Measurements from ENCODE around the gene JPH2. TPM values are rescaled to one million over a fixed set of nuclear protein-coding genes. Genes with fewer than 3 reads are reported as not detected.
"Not testable (repeated sequence)": the region's sequence is repeated elsewhere in the genome, so short reads cannot be mapped to it uniquely, and the experiment has no call there.

The JPH2 gene
- polyA plus RNA-seq, 2 donors, result 4.2 to 4.9 TPM

GRCh38 chr20:44135417-44136204 lies 51.4 kb downstream of the JPH2 start:
- H3K36me3 ChIP-seq (ENCODE audit: control insufficient read depth in 2 of 2, insufficient read depth in 2 of 2, low read length in 1 of 2), result no peaks in the 10 kb centered on the region
- WGBS, 2 donors, result 62 to 74% methylated on average over 8 of the region's 8 CpGs
- peak overlapping the region; percentile 24 to 48 for H3K27ac ChIP-seq (ENCODE audit: low read depth in 2 of 2, low read length in 1 of 2)
- H3K4me1 ChIP-seq (ENCODE audit: control insufficient read depth in 2 of 2, insufficient read depth in 2 of 2, low read length in 1 of 2), result peaks cover 0 to 2% of the 10 kb centered on the region in 2 donors
- H3K9me3 ChIP-seq (ENCODE audit: control insufficient read depth in 2 of 2, insufficient read depth in 1 of 2, low read depth in 1 of 2, low read length in 1 of 2), result no peaks in the 10 kb centered on the region
- H3K4me3 ChIP-seq (ENCODE audit: low read depth in 1 of 2, low read length in 2 of 2), result no peak overlapping the region
- no peaks in the 10 kb centered on the region for H3K27me3 ChIP-seq (ENCODE audit: control insufficient read depth in 1 of 2, insufficient read depth in 2 of 2, low read length in 2 of 2)

DNA sequence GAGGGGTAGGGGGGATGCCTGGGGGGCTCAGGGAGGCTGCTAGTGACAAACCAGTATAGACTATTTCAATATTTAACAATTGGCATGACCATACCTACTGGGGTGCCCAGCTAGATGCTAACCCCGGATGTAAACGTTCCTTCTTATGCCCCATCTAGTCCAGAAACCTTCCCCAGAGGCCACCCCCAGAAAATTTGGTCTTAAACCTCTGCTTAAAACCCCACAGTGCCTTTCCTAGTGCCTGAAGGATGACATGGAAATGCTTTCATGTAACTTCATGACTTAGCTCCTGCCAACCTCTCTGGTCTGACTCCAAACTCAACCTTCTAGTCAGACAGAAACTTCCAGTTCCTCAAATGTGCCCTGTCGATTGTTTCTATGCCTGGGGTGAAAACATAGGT lies 52.0 kb downstream of the JPH2 start:
- Histone ChIP-seq H3K4me3 (ENCODE audit: low read depth in 1 of 2, low read length in 2 of 2) (no peak overlapping the region), H3K36me3 (ENCODE audit: control insufficient read depth in 2 of 2, insufficient read depth in 2 of 2, low read length in 1 of 2) (no peaks in the 10 kb centered on the region), H3K27ac (ENCODE audit: low read depth in 2 of 2, low read length in 1 of 2) (peak overlapping the region; percentile 22 to 24), H3K9me3 (ENCODE audit: control insufficient read depth in 2 of 2, insufficient read depth in 1 of 2, low read depth in 1 of 2, low read length in 1 of 2) (no peaks in the 10 kb centered on the region), H3K4me1 (ENCODE audit: control insufficient read depth in 2 of 2, insufficient read depth in 2 of 2, low read length in 1 of 2) (no peaks in the 10 kb centered on the region), H3K27me3 (ENCODE audit: control insufficient read depth in 1 of 2, insufficient read depth in 2 of 2, low read length in 2 of 2) (no peaks in the 10 kb centered on the region)
- WGBS, 2 donors, result 37 to 70% methylated on average over 3 of the region's 3 CpGs

- Histone ChIP-seq H3K27me3 (ENCODE audit: control insufficient read depth in 1 of 2, insufficient read depth in 2 of 2, low read length in 2 of 2) (no peaks in the 10 kb centered on the region), H3K4me1 (ENCODE audit: control insufficient read depth in 2 of 2, insufficient read depth in 2 of 2, low read length in 1 of 2) (no peaks in the 10 kb centered on the region), H3K27ac (ENCODE audit: low read depth in 2 of 2, low read length in 1 of 2) (peak overlapping the region in 1 of 2 donors; percentile 33), H3K36me3 (ENCODE audit: control insufficient read depth in 2 of 2, insufficient read depth in 2 of 2, low read length in 1 of 2) (no peaks in the 10 kb centered on the region), H3K4me3 (ENCODE audit: low read depth in 1 of 2, low read length in 2 of 2) (no peak overlapping the region), H3K9me3 (ENCODE audit: control insufficient read depth in 2 of 2, insufficient read depth in 1 of 2, low read depth in 1 of 2, low read length in 1 of 2) (no peaks in the 10 kb centered on the region)
- WGBS, 2 donors, result 84 to 88% methylated on average over 4 of the region's 4 CpGs
Measured at GRCh38 chr20:44133424-44133823, 53.6 kb downstream of the JPH2 start.

GRCh38 chr20:44131704-44132103 lies 55.3 kb downstream of the JPH2 start:
- H3K4me3 ChIP-seq (ENCODE audit: low read depth in 1 of 2, low read length in 2 of 2), result no peak overlapping the region
- no peak overlapping the region for H3K27ac ChIP-seq (ENCODE audit: low read depth in 2 of 2, low read length in 1 of 2)
- H3K4me1 ChIP-seq (ENCODE audit: control insufficient read depth in 2 of 2, insufficient read depth in 2 of 2, low read length in 1 of 2), result no peaks in the 10 kb centered on the region
- 64 to 67% methylated on average over 1 of the region's 1 CpG for WGBS, 2 donors
- no peaks in the 10 kb centered on the region for H3K36me3 ChIP-seq (ENCODE audit: control insufficient read depth in 2 of 2, insufficient read depth in 2 of 2, low read length in 1 of 2)
- H3K9me3 ChIP-seq (ENCODE audit: control insufficient read depth in 2 of 2, insufficient read depth in 1 of 2, low read depth in 1 of 2, low read length in 1 of 2), result no peaks in the 10 kb centered on the region
- H3K27me3 ChIP-seq (ENCODE audit: control insufficient read depth in 1 of 2, insufficient read depth in 2 of 2, low read length in 2 of 2), result no peaks in the 10 kb centered on the region

DNA sequence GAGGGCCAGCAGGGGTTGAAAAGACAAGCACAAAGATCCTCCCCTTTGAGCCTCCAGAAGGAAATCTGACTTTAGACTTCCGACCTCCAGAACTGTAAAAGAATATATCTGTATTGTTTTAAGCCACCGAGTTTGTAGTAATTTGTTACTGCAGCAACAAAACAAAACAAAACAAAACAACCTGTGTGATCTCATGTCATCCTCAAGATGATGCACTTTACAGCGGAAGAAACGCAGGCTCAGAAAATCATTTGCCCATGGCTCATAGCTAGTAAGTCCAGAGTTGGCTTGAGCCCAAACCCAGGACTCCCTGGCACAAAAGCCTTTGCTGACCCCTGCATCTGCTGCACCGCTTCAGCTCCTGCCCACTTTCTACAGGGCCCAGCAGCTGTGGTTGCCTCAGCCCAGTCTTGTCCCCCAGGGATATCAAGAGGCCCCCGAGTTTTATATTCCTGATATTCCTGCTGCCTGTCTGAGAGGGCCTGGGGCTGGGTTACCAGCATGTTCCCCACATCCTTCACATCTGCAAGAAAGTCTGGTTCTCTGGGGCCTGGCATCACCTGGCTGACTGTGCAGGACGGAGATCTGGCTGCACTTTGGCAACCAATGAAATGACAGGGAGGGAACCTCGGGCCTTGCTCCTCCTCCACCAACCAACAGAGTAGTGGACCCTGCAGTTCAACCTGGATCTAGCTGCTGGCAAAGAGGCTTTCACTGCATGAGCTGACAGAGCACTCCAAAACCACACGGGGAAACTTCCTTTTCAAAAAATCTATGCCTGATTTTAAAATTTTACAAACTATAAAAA lies 56.9 kb downstream of the JPH2 start:
- no peak overlapping the region for H3K4me3 ChIP-seq (ENCODE audit: low read depth in 1 of 2, low read length in 2 of 2)
- no peaks in the 10 kb centered on the region for H3K9me3 ChIP-seq (ENCODE audit: control insufficient read depth in 2 of 2, insufficient read depth in 1 of 2, low read depth in 1 of 2, low read length in 1 of 2)
- no peaks in the 10 kb centered on the region for H3K36me3 ChIP-seq (ENCODE audit: control insufficient read depth in 2 of 2, insufficient read depth in 2 of 2, low read length in 1 of 2)
- WGBS, 2 donors, result 45 to 48% methylated on average over 9 of the region's 9 CpGs
- H3K27ac ChIP-seq (ENCODE audit: low read depth in 2 of 2, low read length in 1 of 2), result no peak overlapping the region
- H3K27me3 ChIP-seq (ENCODE audit: control insufficient read depth in 1 of 2, insufficient read depth in 2 of 2, low read length in 2 of 2), result no peaks in the 10 kb centered on the region
- no peaks in the 10 kb centered on the region for H3K4me1 ChIP-seq (ENCODE audit: control insufficient read depth in 2 of 2, insufficient read depth in 2 of 2, low read length in 1 of 2)

DNA sequence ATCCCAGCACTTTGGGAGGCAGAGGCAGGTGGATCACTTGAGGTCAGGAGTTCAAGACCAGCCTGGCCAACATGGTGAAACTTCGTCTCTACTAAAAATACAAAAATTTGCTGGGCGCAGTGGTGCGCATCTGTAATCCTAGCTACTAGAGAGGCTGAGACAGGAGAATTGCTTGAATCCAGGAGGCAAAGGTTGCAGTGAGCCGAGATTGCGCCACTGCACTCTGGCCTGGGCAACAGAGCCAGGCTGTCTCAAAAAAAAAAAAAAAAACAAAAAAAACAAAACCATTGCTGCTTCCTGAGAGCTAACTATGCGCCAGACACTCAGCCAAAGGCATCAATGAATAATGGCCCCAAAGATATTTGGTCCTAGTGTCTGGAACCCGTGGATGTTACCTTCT lies 57.7 kb downstream of the JPH2 start:
- not testable (repeated sequence) for H3K36me3 ChIP-seq (ENCODE audit: control insufficient read depth in 2 of 2, insufficient read depth in 2 of 2, low read length in 1 of 2); H3K4me3 ChIP-seq (ENCODE audit: low read depth in 1 of 2, low read length in 2 of 2); H3K27ac ChIP-seq (ENCODE audit: low read depth in 2 of 2, low read length in 1 of 2); H3K9me3 ChIP-seq (ENCODE audit: control insufficient read depth in 2 of 2, insufficient read depth in 1 of 2, low read depth in 1 of 2, low read length in 1 of 2); H3K4me1 ChIP-seq (ENCODE audit: control insufficient read depth in 2 of 2, insufficient read depth in 2 of 2, low read length in 1 of 2); H3K27me3 ChIP-seq (ENCODE audit: control insufficient read depth in 1 of 2, insufficient read depth in 2 of 2, low read length in 2 of 2)
- 82 to 85% methylated on average over 7 of the region's 7 CpGs for WGBS, 2 donors

DNA sequence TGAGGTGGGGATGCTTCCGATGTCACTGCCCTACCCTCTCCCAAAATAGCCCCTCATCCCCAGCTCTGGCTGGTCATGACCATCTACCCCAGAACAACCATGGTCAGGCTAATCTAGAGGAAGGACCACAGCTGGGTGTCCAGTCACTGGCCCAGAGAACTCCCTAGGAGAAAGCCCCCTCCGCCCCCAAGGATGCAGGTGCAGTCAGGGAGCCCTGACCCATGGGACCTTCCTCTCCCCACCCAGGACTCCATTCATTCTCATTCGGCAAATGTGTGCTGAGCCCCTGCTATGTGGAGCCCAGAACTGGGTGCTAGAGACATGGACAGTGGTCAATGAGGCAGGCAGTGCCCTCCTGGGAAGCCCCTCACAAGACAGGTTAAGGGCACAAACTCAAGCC lies 60.5 kb downstream of the JPH2 start:
- WGBS, 2 donors, result 84 to 92% methylated on average over 3 of the region's 3 CpGs
- Histone ChIP-seq H3K4me3 (ENCODE audit: low read depth in 1 of 2, low read length in 2 of 2) (no peak overlapping the region), H3K27ac (ENCODE audit: low read depth in 2 of 2, low read length in 1 of 2) (no peak overlapping the region), H3K9me3 (ENCODE audit: control insufficient read depth in 2 of 2, insufficient read depth in 1 of 2, low read depth in 1 of 2, low read length in 1 of 2) (no peaks in the 10 kb centered on the region), H3K4me1 (ENCODE audit: control insufficient read depth in 2 of 2, insufficient read depth in 2 of 2, low read length in 1 of 2) (no peaks in the 10 kb centered on the region), H3K27me3 (ENCODE audit: control insufficient read depth in 1 of 2, insufficient read depth in 2 of 2, low read length in 2 of 2) (no peaks in the 10 kb centered on the region), H3K36me3 (ENCODE audit: control insufficient read depth in 2 of 2, insufficient read depth in 2 of 2, low read length in 1 of 2) (no peaks in the 10 kb centered on the region)

- no peak overlapping the region for H3K27ac ChIP-seq (ENCODE audit: low read depth in 2 of 2, low read length in 1 of 2)
- H3K9me3 ChIP-seq (ENCODE audit: control insufficient read depth in 2 of 2, insufficient read depth in 1 of 2, low read depth in 1 of 2, low read length in 1 of 2), result no peaks in the 10 kb centered on the region
- no peaks in the 10 kb centered on the region for H3K36me3 ChIP-seq (ENCODE audit: control insufficient read depth in 2 of 2, insufficient read depth in 2 of 2, low read length in 1 of 2)
- H3K4me1 ChIP-seq (ENCODE audit: control insufficient read depth in 2 of 2, insufficient read depth in 2 of 2, low read length in 1 of 2), result no peaks in the 10 kb centered on the region
- 80 to 82% methylated on average over 12 of the region's 12 CpGs for WGBS, 2 donors
- H3K27me3 ChIP-seq (ENCODE audit: control insufficient read depth in 1 of 2, insufficient read depth in 2 of 2, low read length in 2 of 2), result no peaks in the 10 kb centered on the region
- H3K4me3 ChIP-seq (ENCODE audit: low read depth in 1 of 2, low read length in 2 of 2), result no peak overlapping the region
Measured at GRCh38 chr20:44125332-44126127, 61.5 kb downstream of the JPH2 start.

GRCh38 chr20:44123874-44124535 lies 63.0 kb downstream of the JPH2 start:
- Histone ChIP-seq H3K36me3 (ENCODE audit: control insufficient read depth in 2 of 2, insufficient read depth in 2 of 2, low read length in 1 of 2) (no peaks in the 10 kb centered on the region), H3K27me3 (ENCODE audit: control insufficient read depth in 1 of 2, insufficient read depth in 2 of 2, low read length in 2 of 2) (no peaks in the 10 kb centered on the region), H3K27ac (ENCODE audit: low read depth in 2 of 2, low read length in 1 of 2) (peak overlapping the region in 1 of 2 donors; percentile 40), H3K9me3 (ENCODE audit: control insufficient read depth in 2 of 2, insufficient read depth in 1 of 2, low read depth in 1 of 2, low read length in 1 of 2) (no peaks in the 10 kb centered on the region), H3K4me3 (ENCODE audit: low read depth in 1 of 2, low read length in 2 of 2) (no peak overlapping the region), H3K4me1 (ENCODE audit: control insufficient read depth in 2 of 2, insufficient read depth in 2 of 2, low read length in 1 of 2) (no peaks in the 10 kb centered on the region)
- 88 to 94% methylated on average over 8 of the region's 8 CpGs for WGBS, 2 donors

All from esophagus (tissue), 2 donors.